Liver (tissue), 3 donors: ENCODE results near the gene DSCAML1.

Experiments used
- ATF3 ChIP-seq: IDR thresholded peaks from 2 replicates; pipeline ENCODE4 v1.6.1; 2016; ENCODE audit warnings: antibody characterized with exemption
- CTCF ChIP-seq: fragments of 150-350 bp; IDR thresholded peaks from 2 replicates; pipeline ENCODE4 v1.5.1; 2017; ENCODE audit warnings: improper control_type of control experiment, low read depth, low read length; ENCODE audit not compliant: missing input control
- GABPA ChIP-seq, 2 donors: IDR thresholded peaks in 1 of 2; conservative IDR thresholded peaks in 1 of 2; 2 replicates each; pipeline ENCODE4 v1.6.1; 2016; ENCODE audit warnings: antibody characterized with exemption in 2 of 2, mild to moderate bottlenecking in 1 of 2, moderate library complexity in 1 of 2
- HNF4A ChIP-seq, 2 donors: conservative IDR thresholded peaks; 2 replicates each; pipeline ENCODE4 v1.6.1; 2016; ENCODE audit warnings: antibody characterized with exemption in 2 of 2, mild to moderate bottlenecking in 2 of 2
- HNF4G ChIP-seq: IDR thresholded peaks from 2 replicates; pipeline ENCODE4 v1.6.1; 2016; ENCODE audit warnings: antibody characterized with exemption
- MAX ChIP-seq: IDR thresholded peaks from 2 replicates; pipeline ENCODE4 v1.6.1; 2016; ENCODE audit warnings: antibody characterized with exemption
- RAD21 ChIP-seq, 2 donors: IDR thresholded peaks; 2 replicates each; pipeline ENCODE4 v1.6.1; 2016; ENCODE audit warnings: antibody characterized with exemption in 2 of 2, mild to moderate bottlenecking in 2 of 2
- REST ChIP-seq: IDR thresholded peaks from 2 replicates; pipeline ENCODE4 v1.6.1; 2016; ENCODE audit warnings: antibody characterized with exemption, mild to moderate bottlenecking
- RXRA ChIP-seq, 2 donors: IDR thresholded peaks; 2 replicates each; pipeline ENCODE4 v1.6.1; 2017 to 2018; ENCODE audit warnings: antibody characterized with exemption in 2 of 2, mild to moderate bottlenecking in 1 of 2
- SP1 ChIP-seq: IDR thresholded peaks from 2 replicates; pipeline ENCODE4 v1.6.1; 2018; ENCODE audit warnings: antibody characterized with exemption, mild to moderate bottlenecking
- TAF1 ChIP-seq: conservative IDR thresholded peaks from 2 replicates; pipeline ENCODE4 v1.6.1; 2016; ENCODE audit warnings: antibody characterized with exemption, mild to moderate bottlenecking
- YY1 ChIP-seq: IDR thresholded peaks from 2 replicates; pipeline ENCODE4 v1.6.1; 2016; ENCODE audit warnings: antibody characterized with exemption, mild to moderate bottlenecking
- ZBTB33 ChIP-seq: IDR thresholded peaks from 2 replicates; pipeline ENCODE4 v1.6.1; 2016; ENCODE audit warnings: antibody characterized with exemption
- donor health status: healthy.
- donor health status: healthy.

GRCh38 chr11:117535201-117535849 lies 261.7 kb downstream of the DSCAML1 start:
- TF ChIP-seq CTCF: no peak
- no peak for TF ChIP-seq REST
- no peak for TF ChIP-seq ATF3
- TF ChIP-seq ZBTB33: no peak
- TF ChIP-seq RXRA (IDR thresholded peaks at IDR 0.05): no peak
- no peak for TF ChIP-seq HNF4A (conservative IDR thresholded peaks at IDR 0.05)
- TF ChIP-seq HNF4G: no peak
- TF ChIP-seq RAD21 (IDR thresholded peaks at IDR 0.05): no peak
- no peak for TF ChIP-seq GABPA (IDR thresholded peaks at IDR 0.05 in 1 of 2, conservative IDR thresholded peaks at IDR 0.05 in 1 of 2)
- TF ChIP-seq MAX: no peak
- TF ChIP-seq YY1: no peak
- TF ChIP-seq SP1: no peak
- no peak for TF ChIP-seq TAF1
